ENCODE measurements around the gene GNG4.

GNG4 gene

DNA sequence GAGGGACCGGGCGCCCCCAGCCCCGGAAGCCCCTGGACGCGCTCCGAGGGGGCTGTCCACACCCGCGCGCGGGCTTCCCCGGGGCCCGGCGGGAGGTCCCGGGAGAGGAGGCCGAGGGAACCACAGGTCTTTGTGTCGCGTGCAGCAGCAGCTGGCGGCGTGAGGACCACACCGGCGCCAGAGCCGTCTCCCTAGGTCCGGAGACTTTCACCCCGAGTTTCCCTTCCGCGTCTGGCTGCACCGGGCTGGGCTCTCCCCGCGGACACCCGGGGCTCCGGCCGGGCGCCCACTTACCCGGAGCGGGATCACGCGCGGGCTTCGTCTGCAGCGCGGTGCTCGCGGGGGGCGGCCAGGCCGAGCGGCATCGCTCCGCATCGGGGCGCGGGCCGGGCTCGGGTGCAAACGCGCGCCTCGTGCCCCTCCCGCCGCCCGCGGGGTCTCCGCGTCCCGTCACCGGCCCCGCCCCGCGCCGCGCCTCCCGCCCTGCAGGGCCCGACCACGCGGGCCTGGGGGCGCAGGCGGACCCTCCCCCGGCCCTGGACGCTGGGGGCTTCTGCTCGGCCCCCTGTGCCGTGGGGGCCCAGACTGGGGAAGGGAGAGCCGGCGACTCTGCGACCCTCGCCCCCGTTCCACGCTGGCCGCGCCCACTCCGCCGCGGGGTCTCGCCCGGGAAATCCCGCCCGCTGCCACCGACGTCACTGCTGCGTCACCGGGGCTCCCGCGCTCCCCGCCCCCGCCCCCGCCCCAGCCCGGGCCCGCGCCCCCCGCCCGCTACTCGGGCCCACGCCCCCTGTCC, at the start of gene GNG4:
GNG4 (minus strand) TSS at position 417 of the 796 bp plus-strand sequence. CDS start 65,946 bp downstream, outside the sequence.
- peak; percentile 85 for DNase-seq

DNA sequence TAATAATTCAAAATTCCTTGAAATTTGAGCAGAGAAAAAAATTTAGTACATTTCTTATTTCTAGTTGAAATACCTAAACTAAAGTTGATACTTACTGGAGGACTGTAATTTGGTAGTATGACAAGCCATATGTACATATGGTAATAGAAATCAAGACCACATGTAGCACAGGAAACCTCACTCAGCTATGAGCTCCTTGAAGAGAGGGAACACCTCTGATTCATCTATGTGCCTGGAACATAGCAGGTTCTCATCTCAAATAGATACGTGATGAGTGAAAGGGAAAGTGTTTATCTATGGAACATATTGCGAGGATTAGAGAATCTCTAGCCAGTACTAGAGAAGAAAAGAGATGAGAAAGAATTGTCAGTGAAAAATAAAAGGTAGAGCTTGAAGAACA, 47.9 kb upstream of the GNG4 start:
- DNase-seq = no peak

GRCh38 chr1:235689356-235689755, 39.8 kb upstream of the GNG4 start:
- DNase-seq = no peak

DNA sequence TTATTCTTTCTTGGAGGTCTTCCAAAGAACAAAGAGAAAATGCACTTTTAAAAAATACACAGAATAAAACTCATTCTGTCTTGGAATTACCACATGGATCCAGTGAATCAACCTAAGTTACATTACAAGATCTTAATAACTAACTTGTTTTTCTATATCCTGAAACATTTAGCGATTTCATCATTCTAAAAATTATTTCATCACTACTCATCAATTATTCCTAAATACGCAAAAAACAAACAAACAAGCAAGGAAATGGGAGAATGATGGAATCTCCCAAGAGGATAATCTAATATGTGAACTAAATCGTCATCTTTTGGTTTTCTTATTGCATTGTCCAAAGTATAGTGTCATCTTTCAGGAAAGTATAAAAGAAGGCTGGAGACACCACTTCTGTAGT, 38.5 kb upstream of the GNG4 start:
- no peak for DNase-seq

DNA sequence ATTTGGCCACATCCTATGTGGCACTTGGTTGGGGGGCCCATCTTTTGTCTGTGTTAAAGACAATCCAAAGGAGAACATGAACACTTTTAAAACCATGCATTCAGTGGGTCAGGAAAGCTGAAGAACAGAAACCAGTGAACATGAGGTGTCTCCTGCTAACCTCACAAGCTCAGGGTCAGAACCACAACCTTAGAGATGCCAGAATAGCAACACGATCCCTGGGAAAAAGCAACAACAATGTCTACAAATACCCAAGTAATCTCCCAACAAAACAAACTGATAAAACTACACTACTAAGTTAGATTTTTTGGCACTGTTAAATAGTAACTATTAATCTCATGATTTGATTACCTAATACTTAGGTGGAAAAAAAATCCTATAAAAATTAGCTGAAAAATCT, 34.1 kb upstream of the GNG4 start:
- no peak for DNase-seq

DNA sequence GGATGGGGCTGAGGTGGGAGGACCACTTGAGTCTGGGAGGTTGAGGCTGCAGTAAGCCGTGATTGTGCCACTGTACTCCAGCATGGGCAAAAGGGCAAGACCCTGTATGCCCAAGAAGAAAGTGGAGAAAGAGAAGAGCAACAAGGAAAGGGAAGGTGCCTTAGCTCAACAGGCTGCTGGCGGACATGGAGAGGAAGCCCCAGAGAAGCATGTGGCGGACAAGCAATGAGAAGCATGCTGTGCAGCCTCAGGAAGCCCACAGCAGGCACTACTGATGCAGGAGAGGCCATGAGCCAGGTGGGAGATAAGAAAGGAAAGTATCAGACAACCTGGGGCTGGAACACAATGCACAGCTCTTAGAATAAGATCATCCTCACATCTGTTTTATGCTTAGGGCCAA, 32.6 kb upstream of the GNG4 start:
- DNase-seq = no peak

DNA sequence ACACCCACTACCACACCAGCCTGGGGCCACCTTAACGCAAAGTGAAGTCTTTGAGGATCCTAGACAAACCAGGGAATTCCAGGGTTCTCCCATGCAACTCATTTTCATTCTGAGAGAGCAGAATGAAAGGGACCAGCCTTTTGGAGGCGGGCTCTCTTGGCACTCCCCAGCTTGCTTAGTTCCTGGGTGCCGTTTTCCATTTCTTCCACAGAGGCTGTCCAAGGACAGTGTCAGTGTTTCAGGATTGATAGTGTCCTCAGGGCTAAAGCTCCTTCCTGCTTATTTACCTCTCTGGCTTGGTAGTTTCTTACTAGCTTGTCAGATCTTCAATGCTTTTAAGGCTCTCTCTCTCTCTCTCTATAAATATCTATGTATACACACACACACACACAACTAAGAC, 30.1 kb upstream of the GNG4 start:
- DNase-seq = peak; percentile 26

DNA sequence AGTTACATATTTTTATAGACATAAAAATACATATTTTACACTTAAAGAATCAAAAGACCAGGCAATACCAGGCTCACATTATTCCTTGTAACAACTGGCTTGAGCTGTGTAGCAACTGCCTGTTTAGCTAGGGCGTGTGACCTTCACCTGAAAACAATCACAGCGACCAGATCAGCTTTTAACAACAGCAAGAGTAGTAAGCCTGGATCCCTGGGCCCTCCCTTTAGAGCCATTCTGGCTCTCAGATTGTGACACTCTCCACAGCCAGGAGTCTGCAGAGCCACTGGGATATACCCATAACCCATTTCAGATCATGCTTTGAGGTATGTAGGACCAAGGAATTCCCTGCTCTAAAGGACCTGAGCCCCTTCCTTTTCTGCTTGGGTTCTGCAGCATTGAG, 29.4 kb upstream of the GNG4 start:
- DNase-seq = peak; percentile 18

DNA sequence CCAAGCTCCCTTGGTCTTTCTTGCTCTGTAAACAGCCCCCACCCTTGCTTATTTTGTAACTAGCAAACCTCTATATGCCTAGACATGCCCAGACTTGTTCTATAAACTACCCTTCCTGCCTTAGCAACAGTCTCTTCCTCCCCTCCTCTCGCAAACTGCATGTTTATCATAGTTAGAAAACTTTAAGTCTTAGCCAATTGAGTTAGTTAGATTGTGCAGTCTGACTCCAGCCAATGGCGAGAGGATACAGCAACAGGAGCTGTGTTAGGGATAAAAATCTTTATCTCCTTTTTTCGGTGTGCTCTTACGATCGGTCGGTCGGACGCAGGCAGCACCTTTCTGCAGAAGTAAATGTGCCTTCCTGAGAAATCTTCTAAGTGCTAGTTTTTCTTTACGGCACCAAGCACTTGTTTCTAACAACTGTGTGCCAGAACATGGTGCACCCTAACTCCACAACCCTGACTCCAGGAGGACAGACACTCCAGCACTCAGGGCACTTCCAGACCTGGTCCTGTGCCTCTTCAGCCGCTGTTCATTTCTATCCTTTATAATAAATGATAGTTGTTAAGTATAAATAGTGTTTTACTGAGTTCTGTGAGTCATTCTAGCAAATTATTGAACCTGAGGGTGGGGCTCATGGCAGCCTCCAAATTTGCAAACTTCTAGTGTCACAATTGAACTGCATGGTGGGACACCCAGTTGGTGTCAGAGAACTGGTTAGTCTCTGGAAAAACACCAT, 25.7 kb upstream of the GNG4 start:
- no peak for DNase-seq

- DNase-seq = no peak
These were observed 24.4 kb upstream of the GNG4 start for GRCh38 chr1:235673981-235674380.

GRCh38 chr1:235671992-235672391, 22.4 kb upstream of the GNG4 start:
- no peak for DNase-seq

- peak; percentile 16 for DNase-seq
These were observed 20.7 kb upstream of the GNG4 start for GRCh38 chr1:235670157-235670776.

DNA sequence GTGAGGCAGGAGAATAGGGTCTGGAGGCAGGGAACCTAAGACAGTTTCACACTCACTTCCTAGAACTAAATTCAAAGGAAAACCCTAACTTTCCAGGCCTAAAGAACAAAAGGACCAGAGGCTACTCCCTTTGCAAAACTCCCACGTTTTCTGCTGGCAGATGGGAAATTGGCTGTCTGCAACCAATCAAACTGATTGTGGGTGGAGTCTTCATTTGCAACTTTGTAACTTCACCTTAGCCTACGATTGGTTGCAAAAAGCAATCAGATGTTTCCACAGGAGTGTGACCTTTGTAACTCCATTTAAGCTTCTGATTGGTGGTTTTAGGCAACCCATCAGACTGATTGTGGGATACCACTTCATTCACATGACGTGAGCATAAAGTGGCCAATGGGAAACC, 19.7 kb upstream of the GNG4 start:
- DNase-seq = no peak

- no peak for DNase-seq
These were observed 14.0 kb upstream of the GNG4 start for GRCh38 chr1:235663628-235664027.

DNA sequence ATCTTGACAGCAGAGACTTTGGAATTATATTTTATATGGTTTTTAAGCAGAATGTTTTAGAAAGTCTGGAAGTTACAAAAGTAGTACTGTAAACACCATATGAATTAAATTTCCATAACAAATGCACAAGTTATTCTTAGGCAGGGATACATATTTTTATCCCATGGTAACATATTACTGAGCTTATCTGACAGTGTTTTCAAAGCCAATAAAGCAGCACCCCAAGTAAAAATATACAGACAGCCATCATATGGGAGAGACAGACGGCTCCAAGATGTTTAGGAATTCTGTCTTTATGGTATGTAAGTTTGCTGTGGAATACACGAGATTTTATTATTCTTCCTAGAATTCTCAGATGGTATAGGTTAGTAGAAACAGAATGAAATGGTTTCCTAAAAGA, 12.0 kb upstream of the GNG4 start:
- no peak for DNase-seq

DNA sequence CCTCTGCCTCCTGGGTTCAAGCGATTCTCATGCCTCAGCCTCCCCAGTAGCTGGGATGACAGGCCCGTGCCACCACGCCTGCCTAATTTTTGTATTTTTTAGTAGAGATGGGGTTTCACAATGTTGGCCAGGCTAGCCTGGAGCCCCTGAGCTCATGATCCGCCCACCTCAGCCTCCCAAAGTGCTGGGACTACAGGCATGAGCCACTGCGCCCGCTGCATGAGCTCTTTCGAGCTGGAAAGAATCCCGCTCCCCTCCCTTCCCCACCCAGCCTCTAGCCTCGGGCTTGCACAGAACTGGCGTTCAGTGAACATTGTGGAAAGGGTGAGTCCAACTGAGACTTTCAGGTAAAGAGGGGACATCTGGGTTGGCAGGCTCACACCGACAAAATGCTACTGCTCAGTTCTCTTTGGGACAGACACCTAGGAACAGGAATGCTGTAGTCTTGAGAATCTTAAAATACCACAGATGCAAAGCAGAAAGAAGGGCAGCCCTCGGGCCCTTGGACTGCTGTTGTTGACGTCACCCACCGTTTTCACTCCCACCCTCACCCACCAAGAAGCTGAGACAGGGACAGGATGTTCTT, 9.7 kb upstream of the GNG4 start:
- DNase-seq = no peak

DNA sequence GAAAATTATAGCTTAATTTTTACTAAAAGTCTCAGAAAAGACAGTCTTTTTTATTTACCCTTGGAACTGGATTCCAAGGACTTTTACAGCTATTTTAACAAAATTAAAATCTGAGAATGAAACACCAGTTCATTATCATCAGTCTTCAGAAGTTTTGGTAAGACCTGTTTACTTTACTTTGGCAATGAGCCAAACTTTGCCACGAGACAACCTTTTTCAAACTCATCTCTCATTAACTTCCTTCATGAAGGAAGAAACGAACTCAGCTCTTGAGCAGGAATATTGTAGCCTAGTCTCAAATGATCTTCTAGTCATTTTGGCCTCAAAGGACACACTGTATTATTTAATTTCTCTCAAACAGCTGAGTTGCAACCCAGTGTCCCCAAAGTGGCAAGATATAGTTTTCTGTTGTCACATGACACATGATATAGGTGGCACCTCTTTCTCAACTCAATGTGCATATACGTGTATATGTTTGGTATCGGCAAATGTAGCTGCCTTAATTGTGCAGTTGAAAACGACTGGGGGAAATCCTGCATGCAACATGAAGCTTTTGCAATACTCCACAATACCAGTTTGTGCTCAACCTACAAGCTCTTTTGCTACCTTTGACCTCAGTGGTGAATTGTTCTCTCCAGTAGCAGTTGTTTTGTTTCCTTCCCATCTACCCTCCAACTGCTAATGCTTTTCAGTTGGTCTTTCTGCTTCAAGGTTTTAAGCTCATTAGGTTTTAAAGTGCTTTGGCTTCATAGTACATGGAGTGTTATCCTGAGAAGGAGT, 8.4 kb upstream of the GNG4 start:
- DNase-seq = peak; percentile 79

DNA sequence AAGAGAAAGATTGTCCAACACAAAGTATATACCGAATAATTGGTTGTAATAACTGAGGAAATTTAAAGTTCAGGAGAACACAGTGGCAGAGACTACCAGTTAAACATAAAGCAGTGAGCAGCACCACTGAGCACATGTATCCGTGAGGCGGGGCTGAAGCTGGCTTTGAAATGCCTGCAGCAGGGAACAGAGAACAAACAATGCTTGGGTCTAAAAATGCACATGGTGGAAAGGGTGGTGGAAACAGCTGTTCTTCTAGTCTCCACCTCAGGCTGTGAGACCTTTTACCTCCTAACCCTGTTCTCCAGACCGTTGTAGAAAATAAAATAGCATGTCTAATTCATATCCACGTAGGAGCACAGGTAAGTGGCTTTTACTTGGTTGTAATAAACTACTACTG, 7.7 kb upstream of the GNG4 start:
- no peak for DNase-seq

DNA sequence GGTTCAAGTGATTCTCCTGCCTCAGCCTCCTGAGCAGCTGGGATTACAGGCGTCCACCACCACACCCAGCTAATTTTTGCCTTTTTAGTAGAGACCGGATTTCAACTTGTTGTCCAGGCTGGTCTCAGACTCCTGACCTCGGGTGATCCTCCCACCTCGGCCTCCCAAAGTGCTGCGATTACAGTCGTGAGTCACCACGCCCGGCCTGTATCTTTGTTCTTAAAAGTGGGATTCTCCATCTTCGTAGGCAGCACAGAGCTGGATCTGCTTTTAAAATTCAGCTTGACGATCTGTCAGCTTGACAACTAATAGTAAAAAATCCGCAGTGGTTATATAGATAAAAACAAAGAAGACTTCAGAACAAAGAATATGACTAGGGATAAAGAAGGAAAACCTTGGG, 2.8 kb upstream of the GNG4 start:
- DNase-seq = no peak

DNA sequence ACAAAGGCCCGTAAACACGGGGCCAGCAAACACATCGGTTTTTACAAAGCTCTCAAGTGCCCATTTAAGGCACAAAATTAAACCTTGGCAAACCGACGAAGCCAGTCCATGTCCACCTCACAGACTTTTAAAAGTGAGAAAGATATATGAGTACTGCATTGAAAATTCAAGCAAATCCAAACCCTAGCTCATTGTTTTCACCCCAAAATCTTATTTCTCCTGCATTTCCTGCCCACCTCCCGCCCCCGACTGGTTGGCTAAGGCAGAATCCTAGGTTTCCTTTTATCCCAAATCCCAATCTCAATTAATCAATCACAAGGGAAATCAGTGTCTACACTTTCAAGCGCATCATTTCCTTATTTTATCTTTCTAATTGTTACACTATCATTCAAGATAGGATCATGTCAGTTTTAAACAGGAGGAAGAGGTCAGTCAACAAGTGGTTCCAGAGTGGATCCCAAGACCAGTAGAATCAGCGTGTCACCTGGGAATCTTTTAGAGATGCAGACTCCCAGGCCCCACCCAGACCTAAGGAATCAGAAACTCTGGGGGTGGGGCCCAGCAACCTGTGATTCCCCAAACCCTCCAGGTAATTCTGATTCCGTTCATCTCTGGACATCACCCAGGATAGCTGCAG, 1.7 kb upstream of the GNG4 start:
- no peak for DNase-seq

GRCh38 chr1:235650341-235651169, 971 bp upstream of the GNG4 start:
- peak; percentile 78 for DNase-seq

Measured in NCI-H82 (cell line).